AG09309 (cell line): Measurements from ENCODE around the gene PPP2R5A.
"Not testable (repeated sequence)": the region's sequence is repeated elsewhere in the genome, so short reads cannot be mapped to it uniquely, and the experiment has no call there.

Experiments
- DNase-seq: peaks from one replicate; pipeline ENCODE4 v3.0.0-alpha.2; 2010; ENCODE audit warnings: low read depth
- H3K4me3 ChIP-seq: 2 replicates; pipeline ENCODE4 v1.5.1; 2011; ENCODE audit warnings: mild to moderate bottlenecking, low read depth, low read length, moderate library complexity; ENCODE audit not compliant: control insufficient read depth
- CTCF ChIP-seq: IDR thresholded peaks from 2 replicates; pipeline ENCODE4 v1.5.1; 2011; ENCODE audit warnings: mild to moderate bottlenecking, low read depth, low read length, inconsistent platforms; ENCODE audit not compliant: insufficient read depth, control insufficient read depth; ENCODE audit errors: missing control alignments

PPP2R5A gene

GRCh38 chr1:212377644-212378043 is 92.4 kb downstream of the PPP2R5A start:
- no peak overlapping the region for H3K4me3 ChIP-seq
- DNase-seq, result no peak
- TF ChIP-seq CTCF, result no peak

- DNase-seq, result no peak
- no peak for TF ChIP-seq CTCF
- no peak overlapping the region for H3K4me3 ChIP-seq
These were observed 94.2 kb downstream of the PPP2R5A start for GRCh38 chr1:212379366-212379765.

- H3K4me3 ChIP-seq, result no peak overlapping the region
- no peak for TF ChIP-seq CTCF
These were observed 96.3 kb downstream of the PPP2R5A start for GRCh38 chr1:212381397-212382035.

GRCh38 chr1:212386029-212386428 is 100.8 kb downstream of the PPP2R5A start:
- TF ChIP-seq CTCF, result no peak
- no peak overlapping the region for H3K4me3 ChIP-seq
- DNase-seq, result no peak

More at GRCh38 chr1:212381397-212382035, 96.3 kb downstream of the PPP2R5A start:
- no peak for DNase-seq

GRCh38 chr1:212388985-212389716 is 103.9 kb downstream of the PPP2R5A start:
- no peak for TF ChIP-seq CTCF
- no peak for DNase-seq
- H3K4me3 ChIP-seq, result no peak overlapping the region

- not testable (repeated sequence) for H3K4me3 ChIP-seq, DNase-seq
These were observed 110.6 kb downstream of the PPP2R5A start for GRCh38 chr1:212395678-212396437.

DNA sequence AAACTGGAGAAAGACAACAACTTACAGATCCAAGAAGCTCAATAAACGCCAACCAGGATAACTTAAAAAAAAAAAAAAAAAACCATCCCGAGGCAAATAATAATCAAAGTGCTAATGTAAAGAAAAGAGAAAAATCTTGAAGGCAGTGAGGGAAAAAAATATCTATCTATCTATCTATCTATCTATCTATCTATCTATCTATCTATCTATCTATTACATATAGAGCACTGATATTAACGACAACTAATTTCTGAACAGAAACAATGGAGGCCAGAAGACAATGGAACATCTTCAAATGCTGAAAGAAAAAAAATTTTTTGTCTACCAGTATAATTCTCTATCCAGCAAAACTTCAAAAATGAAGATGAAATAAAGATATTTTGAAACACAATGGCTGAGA is 111.4 kb downstream of the PPP2R5A start:
- no peak overlapping the region for H3K4me3 ChIP-seq
- no peak for TF ChIP-seq CTCF
- DNase-seq, result no peak
